ENCODE measurements around the gene PLVAP. TPM values are rescaled to one million over a fixed set of nuclear protein-coding genes. Genes with fewer than 3 reads are reported as not detected.
A peak's percentile ranks its signal among the peaks of the same experiment; 100 is the strongest.

The PLVAP gene
- 10 to 100 TPM; 16.0 to 23.7 (median 16.3) TPM for total RNA-seq
- polyA plus RNA-seq, result 10 to 100 TPM in 2 of 3 donors, 1 to 10 TPM in 1; 6.5 to 46.0 (median 14.5) TPM
- long read RNA-seq, donor 1, transcript PLVAP-201 (6 exons, 2,305 nt), result major isoform, 8 of 9 reads
- long read RNA-seq, donor 1, partial matches to known transcripts, result 0 of 9 reads
- long read RNA-seq, donor 1, other reads (novel, unspliced or antisense), result 1 of 9 reads
- long read RNA-seq, donor 2, transcript PLVAP-201 (6 exons, 2,305 nt), result major isoform, 23 of 24 reads
- long read RNA-seq, donor 2, partial matches to known transcripts, result 0 of 24 reads
- long read RNA-seq, donor 2, other reads (novel, unspliced or antisense), result 1 of 24 reads

- Histone ChIP-seq H3K4me1 (peaks cover 42% of the 10 kb centered on the region), H3K36me3 (ENCODE audit: insufficient read depth in 1 of 2, low read depth in 1 of 2) (no peaks in the 10 kb centered on the region), H3K4me3 (peak within 1 kb of the TSS; percentile 44), H3K27me3 (ENCODE audit: insufficient read depth in 3 of 3, low read length in 2 of 3) (no peaks in the 10 kb centered on the region), H3K27ac (peak within 1 kb of the TSS; percentile 10), H3K9me3 (no peaks in the 10 kb centered on the region)
- DNase-seq (peak in 1 of 2 donors; percentile 28), ATAC-seq (no peak)
- no peak for TF ChIP-seq CTCF (IDR thresholded peaks at IDR 0.05)
- intact Hi-C loops (cut with DNase I), result no loop called here
- WGBS, 3 donors, result 62 to 69% (median 68%) methylated on average over 35 to 39 of the region's 39 CpGs
These were observed at the start of gene PLVAP for GRCh38 chr19:17376935-17377600. Gene PLVAP (minus strand): TSS chr19:17377342. CDS start chr19:17377288, 54 bp downstream.

GRCh38 chr19:17424743-17425365 lies 47.7 kb upstream of the PLVAP start:
- TF ChIP-seq CTCF (IDR thresholded peaks at IDR 0.05), result no peak
- intact Hi-C loops (cut with DNase I), result no loop called here
- Histone ChIP-seq H3K36me3 (ENCODE audit: insufficient read depth in 1 of 2, low read depth in 1 of 2) (peaks cover 0 to 11% of the 10 kb centered on the region in 2 donors), H3K9me3 (no peaks in the 10 kb centered on the region), H3K4me3 (no peak overlapping the region), H3K27me3 (ENCODE audit: insufficient read depth in 3 of 3, low read length in 2 of 3) (no peaks in the 10 kb centered on the region), H3K27ac (no peak overlapping the region), H3K4me1 (peaks cover 3% of the 10 kb centered on the region)
- DNase-seq (peak; percentile 34 to 62), ATAC-seq (no peak)
- 35 to 37% (median 36%) methylated on average over 24 to 27 of the region's 27 CpGs for WGBS, 3 donors

- no peak overlapping the region for H3K4me3 ChIP-seq
- no peaks in the 10 kb centered on the region for H3K27me3 ChIP-seq (ENCODE audit: insufficient read depth in 3 of 3, low read length in 2 of 3)
- WGBS, 3 donors, result 89 to 95% (median 92%) methylated on average over 20 of the region's 20 CpGs
- TF ChIP-seq CTCF (IDR thresholded peaks at IDR 0.05), result no peak
- no peaks in the 10 kb centered on the region for H3K9me3 ChIP-seq
- peaks cover 0 to 11% of the 10 kb centered on the region in 2 donors for H3K36me3 ChIP-seq (ENCODE audit: insufficient read depth in 1 of 2, low read depth in 1 of 2)
- ATAC-seq, result no peak
- no peak for DNase-seq
- H3K27ac ChIP-seq, result no peak overlapping the region
- intact Hi-C loops (cut with DNase I), result no loop called here
- peaks cover 5% of the 10 kb centered on the region for H3K4me1 ChIP-seq
These were observed 46.5 kb upstream of the PLVAP start for GRCh38 chr19:17423429-17424208.

GRCh38 chr19:17421942-17422341 lies 44.8 kb upstream of the PLVAP start:
- no peak overlapping the region for H3K4me3 ChIP-seq
- no peaks in the 10 kb centered on the region for H3K9me3 ChIP-seq
- H3K36me3 ChIP-seq (ENCODE audit: insufficient read depth in 1 of 2, low read depth in 1 of 2), result peaks cover 0 to 11% of the 10 kb centered on the region in 2 donors
- intact Hi-C loops (cut with DNase I), result no loop called here
- TF ChIP-seq CTCF (IDR thresholded peaks at IDR 0.05), result no peak
- no peak for ATAC-seq
- peaks cover 5% of the 10 kb centered on the region for H3K4me1 ChIP-seq
- no peak for DNase-seq
- H3K27ac ChIP-seq, result no peak overlapping the region
- H3K27me3 ChIP-seq (ENCODE audit: insufficient read depth in 3 of 3, low read length in 2 of 3), result peaks cover 0 to 4% (median 0%) of the 10 kb centered on the region in 3 donors
- WGBS, 3 donors, result 93 to 97% (median 96%) methylated on average over 4 of the region's 4 CpGs

Measured in psoas muscle (tissue), 8 donors.